Neural cell (in vitro differentiated cells): ENCODE measurements around the gene NCF4.

ENCODE experiments used
- EP300 ChIP-seq: fragments of 450-650 bp; conservative IDR thresholded peaks from 2 replicates; pipeline ENCODE4 v1.6.1; 2014; ENCODE audit warnings: antibody characterized with exemption, mild to moderate bottlenecking, moderate library complexity; ENCODE audit not compliant: poor library complexity, severe bottlenecking
- MXI1 ChIP-seq: fragments of 450-650 bp; conservative IDR thresholded peaks from 2 replicates; pipeline ENCODE4 v1.6.1; 2014; ENCODE audit warnings: antibody characterized with exemption, mild to moderate bottlenecking; ENCODE audit not compliant: poor library complexity, severe bottlenecking
- TF ChIP-seq, protein P1 (sequence below): fragments of 450-650 bp; IDR thresholded peaks from 2 replicates; pipeline ENCODE4 v1.5.1; 2014; ENCODE audit warnings: antibody characterized with exemption, mild to moderate bottlenecking, moderate library complexity; ENCODE audit not compliant: poor library complexity, severe bottlenecking
- TF ChIP-seq, protein P2 (sequence below): IDR thresholded peaks from 2 replicates; pipeline ENCODE4 v1.6.1; 2012; ENCODE audit warnings: borderline replicate concordance

DNA sequence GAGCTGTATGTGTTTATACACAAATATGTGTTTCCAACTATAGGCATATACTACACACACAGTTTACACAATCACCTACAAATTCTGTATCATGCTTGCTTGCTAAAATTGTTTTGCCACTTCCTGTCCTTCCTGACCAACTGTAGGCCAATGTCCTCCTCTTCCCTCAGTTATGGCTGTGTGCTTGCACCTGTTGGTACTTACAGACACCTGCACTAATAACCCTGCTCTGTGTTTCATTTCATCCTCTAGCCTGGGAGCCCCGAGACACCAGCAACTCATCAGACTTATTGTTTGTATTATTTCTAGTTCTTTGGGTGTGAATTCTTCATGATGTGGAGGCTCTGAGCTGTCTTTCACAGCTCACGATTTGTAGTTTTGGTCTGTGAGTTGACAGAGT lies 1.8 kb upstream of the NCF4 start:
- TF ChIP-seq, protein P1, sequence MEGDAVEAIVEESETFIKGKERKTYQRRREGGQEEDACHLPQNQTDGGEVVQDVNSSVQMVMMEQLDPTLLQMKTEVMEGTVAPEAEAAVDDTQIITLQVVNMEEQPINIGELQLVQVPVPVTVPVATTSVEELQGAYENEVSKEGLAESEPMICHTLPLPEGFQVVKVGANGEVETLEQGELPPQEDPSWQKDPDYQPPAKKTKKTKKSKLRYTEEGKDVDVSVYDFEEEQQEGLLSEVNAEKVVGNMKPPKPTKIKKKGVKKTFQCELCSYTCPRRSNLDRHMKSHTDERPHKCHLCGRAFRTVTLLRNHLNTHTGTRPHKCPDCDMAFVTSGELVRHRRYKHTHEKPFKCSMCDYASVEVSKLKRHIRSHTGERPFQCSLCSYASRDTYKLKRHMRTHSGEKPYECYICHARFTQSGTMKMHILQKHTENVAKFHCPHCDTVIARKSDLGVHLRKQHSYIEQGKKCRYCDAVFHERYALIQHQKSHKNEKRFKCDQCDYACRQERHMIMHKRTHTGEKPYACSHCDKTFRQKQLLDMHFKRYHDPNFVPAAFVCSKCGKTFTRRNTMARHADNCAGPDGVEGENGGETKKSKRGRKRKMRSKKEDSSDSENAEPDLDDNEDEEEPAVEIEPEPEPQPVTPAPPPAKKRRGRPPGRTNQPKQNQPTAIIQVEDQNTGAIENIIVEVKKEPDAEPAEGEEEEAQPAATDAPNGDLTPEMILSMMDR = no peak
- TF ChIP-seq EP300 (no peak), MXI1 (no peak)
- TF ChIP-seq, protein P2, sequence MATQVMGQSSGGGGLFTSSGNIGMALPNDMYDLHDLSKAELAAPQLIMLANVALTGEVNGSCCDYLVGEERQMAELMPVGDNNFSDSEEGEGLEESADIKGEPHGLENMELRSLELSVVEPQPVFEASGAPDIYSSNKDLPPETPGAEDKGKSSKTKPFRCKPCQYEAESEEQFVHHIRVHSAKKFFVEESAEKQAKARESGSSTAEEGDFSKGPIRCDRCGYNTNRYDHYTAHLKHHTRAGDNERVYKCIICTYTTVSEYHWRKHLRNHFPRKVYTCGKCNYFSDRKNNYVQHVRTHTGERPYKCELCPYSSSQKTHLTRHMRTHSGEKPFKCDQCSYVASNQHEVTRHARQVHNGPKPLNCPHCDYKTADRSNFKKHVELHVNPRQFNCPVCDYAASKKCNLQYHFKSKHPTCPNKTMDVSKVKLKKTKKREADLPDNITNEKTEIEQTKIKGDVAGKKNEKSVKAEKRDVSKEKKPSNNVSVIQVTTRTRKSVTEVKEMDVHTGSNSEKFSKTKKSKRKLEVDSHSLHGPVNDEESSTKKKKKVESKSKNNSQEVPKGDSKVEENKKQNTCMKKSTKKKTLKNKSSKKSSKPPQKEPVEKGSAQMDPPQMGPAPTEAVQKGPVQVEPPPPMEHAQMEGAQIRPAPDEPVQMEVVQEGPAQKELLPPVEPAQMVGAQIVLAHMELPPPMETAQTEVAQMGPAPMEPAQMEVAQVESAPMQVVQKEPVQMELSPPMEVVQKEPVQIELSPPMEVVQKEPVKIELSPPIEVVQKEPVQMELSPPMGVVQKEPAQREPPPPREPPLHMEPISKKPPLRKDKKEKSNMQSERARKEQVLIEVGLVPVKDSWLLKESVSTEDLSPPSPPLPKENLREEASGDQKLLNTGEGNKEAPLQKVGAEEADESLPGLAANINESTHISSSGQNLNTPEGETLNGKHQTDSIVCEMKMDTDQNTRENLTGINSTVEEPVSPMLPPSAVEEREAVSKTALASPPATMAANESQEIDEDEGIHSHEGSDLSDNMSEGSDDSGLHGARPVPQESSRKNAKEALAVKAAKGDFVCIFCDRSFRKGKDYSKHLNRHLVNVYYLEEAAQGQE = no peak
